Stimulated activated CD4-positive, alpha-beta T cell treated with anti-CD3 and anti-CD28 coated beads, TNF-alpha, amount 100 ng/mL, for 4 hours (primary cell): Measurements from ENCODE around the gene YPEL3.

Experiments
- DNase-seq, 3 experiments: peaks; one replicate each; pipeline ENCODE4 v3.0.0-alpha.2; 2020; ENCODE audit warnings: low read depth in 3 of 3

Gene YPEL3

GRCh38 chr16:30090610-30091331 is 5.2 kb downstream of the YPEL3 start:
- DNase-seq: no peak

- no peak for DNase-seq
Observed at GRCh38 chr16:30088832-30089624, 7.0 kb downstream of the YPEL3 start.

- no peak for DNase-seq
Observed at GRCh38 chr16:30088237-30088831, 7.7 kb downstream of the YPEL3 start.

GRCh38 chr16:30087181-30087898 is 8.7 kb downstream of the YPEL3 start:
- DNase-seq: no peak

- no peak for DNase-seq
Observed at GRCh38 chr16:30086291-30087140, 9.5 kb downstream of the YPEL3 start.

GRCh38 chr16:30085820-30086219 is 10.2 kb downstream of the YPEL3 start:
- DNase-seq: no peak

- DNase-seq: no peak
Observed at GRCh38 chr16:30085247-30085646, 10.8 kb downstream of the YPEL3 start.

GRCh38 chr16:30084816-30085159 is 11.2 kb downstream of the YPEL3 start:
- no peak for DNase-seq

- DNase-seq: no peak
Observed at GRCh38 chr16:30084096-30084815, 11.8 kb downstream of the YPEL3 start.

GRCh38 chr16:30083216-30084055 is 12.6 kb downstream of the YPEL3 start:
- DNase-seq: no peak

GRCh38 chr16:30082545-30083090 is 13.4 kb downstream of the YPEL3 start:
- DNase-seq: no peak

- DNase-seq: no peak
Observed at GRCh38 chr16:30079480-30079879, 16.5 kb downstream of the YPEL3 start.

- no peak for DNase-seq
Observed at GRCh38 chr16:30078744-30079143, 17.3 kb downstream of the YPEL3 start.

GRCh38 chr16:30077656-30078055 is 18.4 kb downstream of the YPEL3 start:
- no peak for DNase-seq

GRCh38 chr16:30076276-30076791 is 19.7 kb downstream of the YPEL3 start:
- no peak for DNase-seq

GRCh38 chr16:30075503-30076275 is 20.3 kb downstream of the YPEL3 start, which contains the start of gene PPP4C:
PPP4C (plus strand) TSS chr16:30075994; CDS start chr16:30076378, 384 bp downstream.
- peak; percentile 72 to 75 (median 74) for DNase-seq

- no peak for DNase-seq
Observed at GRCh38 chr16:30070490-30070889, 25.5 kb downstream of the YPEL3 start.
